Smooth muscle cell (in vitro differentiated cells): ENCODE results near the gene COX19. TPM values are rescaled to one million over a fixed set of nuclear protein-coding genes. Genes with fewer than 3 reads are reported as not detected.

Experiments
- DNase-seq: peaks from one replicate; lab custom pipeline; 2025; ENCODE audit not compliant: unreplicated experiment; lab: John Stamatoyannopoulos, UW
- H2AFZ ChIP-seq: fragments of 200-600 bp; sonication (generic); 2 replicates; pipeline ENCODE4 v1.6.0; 2016; ENCODE audit warnings: antibody characterized with exemption, low read depth, mild to moderate bottlenecking
- H3F3A ChIP-seq: fragments of 200-600 bp; sonication (generic); 2 replicates; pipeline ENCODE4 v1.6.0; 2017; ENCODE audit warnings: antibody characterized with exemption, low read depth
- H3K27ac ChIP-seq: fragments of 200-600 bp; sonication (generic); 2 replicates; pipeline ENCODE4 v1.5.1; 2016; ENCODE audit warnings: low read depth, mild to moderate bottlenecking
- H3K27me3 ChIP-seq: fragments of 200-600 bp; sonication (generic); 2 replicates; pipeline ENCODE4 v1.6.1; 2016; ENCODE audit warnings: low read depth, mild to moderate bottlenecking
- H3K36me3 ChIP-seq: fragments of 200-600 bp; sonication (generic); 2 replicates; pipeline ENCODE4 v1.5.1; 2016; ENCODE audit warnings: low read depth
- H3K4me1 ChIP-seq: fragments of 200-600 bp; sonication (generic); 2 replicates; pipeline ENCODE4 v1.5.1; 2016; ENCODE audit warnings: low read depth
- H3K4me2 ChIP-seq: fragments of 200-600 bp; sonication (generic); 2 replicates; pipeline ENCODE4 v1.6.0; 2016; ENCODE audit warnings: mild to moderate bottlenecking
- H3K4me3 ChIP-seq: fragments of 200-600 bp; sonication (generic); 2 replicates; pipeline ENCODE4 v1.5.1; 2016; ENCODE audit warnings: mild to moderate bottlenecking
- H3K79me2 ChIP-seq: fragments of 200-600 bp; sonication (generic); 2 replicates; pipeline ENCODE4 v1.6.0; 2016; ENCODE audit warnings: low read depth, mild to moderate bottlenecking
- H3K9ac ChIP-seq: fragments of 200-600 bp; sonication (generic); 2 replicates; pipeline ENCODE4 v1.6.0; 2016; ENCODE audit warnings: low read depth
- H3K9me3 ChIP-seq: fragments of 200-600 bp; sonication (generic); replicated peaks from 2 replicates; pipeline ENCODE4 v1.5.1; 2016; ENCODE audit warnings: low read depth
- H4K20me1 ChIP-seq: fragments of 200-600 bp; sonication (generic); 2 replicates; pipeline ENCODE4 v1.6.0; 2016; ENCODE audit warnings: low read depth
- WGBS: methylation state at CpG from one replicate; pipeline ENCODE4 v1.1.7; 2016; ENCODE audit warnings: low lambda C conversion rate; 5-methylcytosine and 5-hydroxymethylcytosine counted together
- polyA plus RNA-seq: library from polyadenylated mRNA; unstranded; fragments of >200 nt; fragmentation: Nextera tagmentation; extraction: Ambion mirVana; gene quantifications from 2 replicates; pipeline ENCODE4 v1.2.1, GENCODE V29; 2016
- total RNA-seq: library from RNA; depleted of rRNA; stranded (reverse); fragments of >200 nt; gene quantifications from 2 replicates; pipeline ENCODE4 v1.2.3, GENCODE V29; 2014
- TF ChIP-seq, protein P1 (sequence below): fragments of 200-600 bp; sonication (generic); IDR thresholded peaks from 2 replicates; pipeline ENCODE4 v1.5.1; 2017; ENCODE audit warnings: borderline replicate concordance, mild to moderate bottlenecking, antibody characterized with exemption; ENCODE audit not compliant: insufficient read depth, poor library complexity, severe bottlenecking

The COX19 gene
- total and polyA plus RNA-seq, 2 experiments from 2014 or later = 10.0 to 10.4 TPM

- no peaks in the 10 kb centered on the region for H3K79me2 ChIP-seq
- H4K20me1 ChIP-seq = peaks cover 70% of the 10 kb centered on the region
- no peaks in the 10 kb centered on the region for H3K4me1 ChIP-seq
- TF ChIP-seq, protein P1, sequence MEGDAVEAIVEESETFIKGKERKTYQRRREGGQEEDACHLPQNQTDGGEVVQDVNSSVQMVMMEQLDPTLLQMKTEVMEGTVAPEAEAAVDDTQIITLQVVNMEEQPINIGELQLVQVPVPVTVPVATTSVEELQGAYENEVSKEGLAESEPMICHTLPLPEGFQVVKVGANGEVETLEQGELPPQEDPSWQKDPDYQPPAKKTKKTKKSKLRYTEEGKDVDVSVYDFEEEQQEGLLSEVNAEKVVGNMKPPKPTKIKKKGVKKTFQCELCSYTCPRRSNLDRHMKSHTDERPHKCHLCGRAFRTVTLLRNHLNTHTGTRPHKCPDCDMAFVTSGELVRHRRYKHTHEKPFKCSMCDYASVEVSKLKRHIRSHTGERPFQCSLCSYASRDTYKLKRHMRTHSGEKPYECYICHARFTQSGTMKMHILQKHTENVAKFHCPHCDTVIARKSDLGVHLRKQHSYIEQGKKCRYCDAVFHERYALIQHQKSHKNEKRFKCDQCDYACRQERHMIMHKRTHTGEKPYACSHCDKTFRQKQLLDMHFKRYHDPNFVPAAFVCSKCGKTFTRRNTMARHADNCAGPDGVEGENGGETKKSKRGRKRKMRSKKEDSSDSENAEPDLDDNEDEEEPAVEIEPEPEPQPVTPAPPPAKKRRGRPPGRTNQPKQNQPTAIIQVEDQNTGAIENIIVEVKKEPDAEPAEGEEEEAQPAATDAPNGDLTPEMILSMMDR = no peak
- H3K9ac ChIP-seq = no peak overlapping the region
- no peaks in the 10 kb centered on the region for H3K27me3 ChIP-seq
- H3K4me3 ChIP-seq = no peak overlapping the region
- no peak overlapping the region for H3K27ac ChIP-seq
- H3K36me3 ChIP-seq = no peaks in the 10 kb centered on the region
- H2AFZ ChIP-seq = no peak overlapping the region
- DNase-seq = no peak
- no peak overlapping the region for H3K4me2 ChIP-seq
- WGBS = 87% methylated on average over 10 of the region's 13 CpGs
- no peaks in the 10 kb centered on the region for H3F3A ChIP-seq
- no peaks in the 10 kb centered on the region for H3K9me3 ChIP-seq
Measured at GRCh38 chr7:1011297-1012003, 36.1 kb upstream of the COX19 start.

DNA sequence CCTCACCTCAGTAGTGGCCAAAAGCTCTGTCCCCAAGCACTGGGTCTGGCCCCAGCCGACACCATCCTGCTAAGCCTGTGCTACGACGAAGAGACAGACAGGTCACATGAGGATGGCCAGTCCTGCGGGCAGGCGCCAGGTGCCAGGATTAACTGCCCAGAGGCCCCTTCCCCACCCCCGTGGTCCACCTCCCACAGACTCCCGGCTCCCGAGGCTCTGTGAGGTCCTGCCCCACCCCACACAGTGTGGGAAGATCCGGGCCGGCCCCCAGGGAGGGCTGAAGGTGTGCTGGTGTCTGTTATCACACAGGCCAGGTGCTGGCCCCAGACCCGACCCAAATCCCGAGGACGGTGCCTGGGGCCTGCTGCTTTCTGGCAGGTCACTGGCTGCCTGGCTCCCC lies 34.9 kb upstream of the COX19 start:
- Histone ChIP-seq H3F3A (no peaks in the 10 kb centered on the region), H4K20me1 (peaks cover 64% of the 10 kb centered on the region), H3K27ac (no peak overlapping the region), H2AFZ (no peak overlapping the region), H3K4me3 (no peak overlapping the region), H3K79me2 (no peaks in the 10 kb centered on the region), H3K27me3 (no peaks in the 10 kb centered on the region), H3K4me1 (no peaks in the 10 kb centered on the region), H3K9ac (no peak overlapping the region), H3K36me3 (no peaks in the 10 kb centered on the region), H3K9me3 (no peaks in the 10 kb centered on the region), H3K4me2 (no peak overlapping the region)
- 94% methylated on average over 9 of the region's 13 CpGs for WGBS
- TF ChIP-seq, protein P1 = no peak
- no peak for DNase-seq

GRCh38 chr7:1009747-1010146 lies 34.4 kb upstream of the COX19 start:
- H3K9me3 ChIP-seq = no peaks in the 10 kb centered on the region
- H3K27ac ChIP-seq = no peak overlapping the region
- H3K4me1 ChIP-seq = no peaks in the 10 kb centered on the region
- no peaks in the 10 kb centered on the region for H3K36me3 ChIP-seq
- H3K27me3 ChIP-seq = no peaks in the 10 kb centered on the region
- peaks cover 61% of the 10 kb centered on the region for H4K20me1 ChIP-seq
- 96% methylated on average over 22 of the region's 22 CpGs for WGBS
- H3K9ac ChIP-seq = no peak overlapping the region
- H2AFZ ChIP-seq = no peak overlapping the region
- H3K4me3 ChIP-seq = no peak overlapping the region
- no peaks in the 10 kb centered on the region for H3F3A ChIP-seq
- H3K4me2 ChIP-seq = no peak overlapping the region
- no peak for DNase-seq
- TF ChIP-seq, protein P1 = no peak
- H3K79me2 ChIP-seq = no peaks in the 10 kb centered on the region

GRCh38 chr7:1008733-1009363 lies 33.5 kb upstream of the COX19 start:
- Histone ChIP-seq H3K79me2 (no peaks in the 10 kb centered on the region), H3K9me3 (no peaks in the 10 kb centered on the region), H3K4me3 (no peak overlapping the region), H2AFZ (no peak overlapping the region), H3K27me3 (no peaks in the 10 kb centered on the region), H3K4me1 (no peaks in the 10 kb centered on the region), H3F3A (no peaks in the 10 kb centered on the region), H4K20me1 (peaks cover 61% of the 10 kb centered on the region), H3K4me2 (no peak overlapping the region), H3K36me3 (no peaks in the 10 kb centered on the region), H3K9ac (no peak overlapping the region), H3K27ac (no peak overlapping the region)
- 91% methylated on average over 26 of the region's 37 CpGs for WGBS
- DNase-seq = no peak
- TF ChIP-seq, protein P1 = no peak
